ENCODE data around the gene ST14. TPM values are rescaled to one million over a fixed set of nuclear protein-coding genes. Genes with fewer than 3 reads are reported as not detected.

Gene ST14
- total RNA-seq, 1 experiment from 2014 or later: 141 TPM

GRCh38 chr11:130197386-130198035, 37.9 kb downstream of the ST14 start:
- Histone ChIP-seq H3K9me3 (ENCODE audit: insufficient read depth, low read depth) (no peaks in the 10 kb centered on the region), H4K20me1 (ENCODE audit: insufficient read depth) (no peaks in the 10 kb centered on the region; the same call in 1 of the 2 replicates), H3K9me2 (ENCODE audit: insufficient read depth) (no peaks in the 10 kb centered on the region), H2AFZ (no peak overlapping the region), H3K4me3 (no peak overlapping the region), H3K27me3 (ENCODE audit: insufficient read depth, low read depth) (no peaks in the 10 kb centered on the region), H3K27ac (no peak overlapping the region), H3F3A (ENCODE audit: insufficient read depth, low read depth) (no peaks in the 10 kb centered on the region), H3K4me1 (replicated peaks; ENCODE audit: insufficient read depth) (no peaks in the 10 kb centered on the region), H3K79me2 (ENCODE audit: low read depth) (no peaks in the 10 kb centered on the region), H3K36me3 (ENCODE audit: low read depth) (peaks cover 8% of the 10 kb centered on the region; the same call in 1 of the 2 replicates), H3K4me2 (no peak overlapping the region)
- CTCF ChIA-PET: no interaction called here
- intact Hi-C loops (cut with micrococcal nuclease; ENCODE audit: unreplicated experiment): no loop called here
- BruUV-seq (replicated peaks): no TSS peak
- TF ChIP-seq EZH2 (IDR thresholded peaks at IDR 0.05; ENCODE audit: low read depth): no peak
- no peak for TF ChIP-seq CTCF (conservative IDR thresholded peaks at IDR 0.05)
- no peak for DNase-seq
- POLR2A ChIA-PET (ENCODE audit: unreplicated experiment): interaction anchor here (0.6 kb wide), 1 partner anchor 15 kb away, joined by 4 read pairs; no protein-coding TSS in a partner anchor

- H3K79me2 ChIP-seq (ENCODE audit: low read depth): no peaks in the 10 kb centered on the region
- TF ChIP-seq CTCF (conservative IDR thresholded peaks at IDR 0.05): no peak
- no peak for TF ChIP-seq EZH2 (IDR thresholded peaks at IDR 0.05; ENCODE audit: low read depth)
- H3K9me3 ChIP-seq (ENCODE audit: insufficient read depth, low read depth): no peaks in the 10 kb centered on the region
- no peaks in the 10 kb centered on the region for H3K27me3 ChIP-seq (ENCODE audit: insufficient read depth, low read depth)
- DNase-seq: no peak
- no peaks in the 10 kb centered on the region for H3K9me2 ChIP-seq (ENCODE audit: insufficient read depth)
- H3K27ac ChIP-seq: no peak overlapping the region
- CTCF ChIA-PET: no interaction called here
- H2AFZ ChIP-seq: no peak overlapping the region
- peaks cover 8% of the 10 kb centered on the region; the same call in 1 of the 2 replicates for H3K36me3 ChIP-seq (ENCODE audit: low read depth)
- no peak overlapping the region for H3K4me3 ChIP-seq
- no peaks in the 10 kb centered on the region for H3K4me1 ChIP-seq (replicated peaks; ENCODE audit: insufficient read depth)
- intact Hi-C loops (cut with micrococcal nuclease; ENCODE audit: unreplicated experiment): no loop called here
- no peaks in the 10 kb centered on the region; the same call in 1 of the 2 replicates for H4K20me1 ChIP-seq (ENCODE audit: insufficient read depth)
- BruUV-seq (replicated peaks): no TSS peak
- H3K4me2 ChIP-seq: no peak overlapping the region
- POLR2A ChIA-PET (ENCODE audit: unreplicated experiment): no interaction called here
- no peaks in the 10 kb centered on the region for H3F3A ChIP-seq (ENCODE audit: insufficient read depth, low read depth)
Observed at GRCh38 chr11:130198292-130198691, 38.7 kb downstream of the ST14 start.

- peaks cover 8% of the 10 kb centered on the region; the same call in 1 of the 2 replicates for H3K36me3 ChIP-seq (ENCODE audit: low read depth)
Observed at GRCh38 chr11:130198964-130199363, 39.4 kb downstream of the ST14 start.

More at GRCh38 chr11:130198964-130199363, 39.4 kb downstream of the ST14 start:
- H3F3A ChIP-seq (ENCODE audit: insufficient read depth, low read depth): no peaks in the 10 kb centered on the region
- no peak overlapping the region for H2AFZ ChIP-seq
- intact Hi-C loops (cut with micrococcal nuclease; ENCODE audit: unreplicated experiment): no loop called here
- no peak for DNase-seq
- H3K4me3 ChIP-seq: no peak overlapping the region
- H4K20me1 ChIP-seq (ENCODE audit: insufficient read depth): no peaks in the 10 kb centered on the region
- H3K4me2 ChIP-seq: no peak overlapping the region
- no peaks in the 10 kb centered on the region for H3K4me1 ChIP-seq (replicated peaks; ENCODE audit: insufficient read depth)
- no TSS peak for BruUV-seq (replicated peaks)
- H3K9me2 ChIP-seq (ENCODE audit: insufficient read depth): no peaks in the 10 kb centered on the region
- ChIA-PET CTCF (no interaction called here), POLR2A (ENCODE audit: unreplicated experiment) (no interaction called here)
- no peaks in the 10 kb centered on the region for H3K27me3 ChIP-seq (ENCODE audit: insufficient read depth, low read depth)
- no peak overlapping the region for H3K27ac ChIP-seq
- 0 out of 2 replicates have a peak, but pooled peaks have one; percentile 21 for TF ChIP-seq CTCF (conservative IDR thresholded peaks at IDR 0.05)
- no peak for TF ChIP-seq EZH2 (IDR thresholded peaks at IDR 0.05; ENCODE audit: low read depth)
- no peaks in the 10 kb centered on the region for H3K79me2 ChIP-seq (ENCODE audit: low read depth)
- no peaks in the 10 kb centered on the region for H3K9me3 ChIP-seq (ENCODE audit: insufficient read depth, low read depth)
